H9 (cell line): ENCODE data around the gene SLC35F3. TPM values are rescaled to one million over a fixed set of nuclear protein-coding genes. Genes with fewer than 3 reads are reported as not detected.

Source experiments
- DNase-seq: peaks from one replicate; pipeline ENCODE4 v3.0.0-alpha.2; 2017
- H2AFZ ChIP-seq: one replicate; pipeline ENCODE4 v1.6.1; 2013; ENCODE audit warnings: mild to moderate bottlenecking, low read length, control low read depth, moderate library complexity
- H2AK5ac ChIP-seq: 2 replicates; pipeline ENCODE4 v1.6.1; 2013; ENCODE audit warnings: low read length, control low read depth, mixed read lengths; ENCODE audit not compliant: insufficient read length
- H2BK120ac ChIP-seq: one replicate; pipeline ENCODE4 v1.6.1; 2013; ENCODE audit warnings: low read depth, mild to moderate bottlenecking, low read length, control low read depth, inconsistent platforms; ENCODE audit not compliant: poor library complexity, severe bottlenecking
- H2BK12ac ChIP-seq: 2 replicates; pipeline ENCODE4 v1.6.1; 2013; ENCODE audit warnings: low read length, control low read depth, mixed read lengths, low read depth; ENCODE audit not compliant: insufficient read length
- H2BK15ac ChIP-seq: 2 replicates; pipeline ENCODE4 v1.6.1; 2013; ENCODE audit warnings: low read depth, low read length, control low read depth
- H2BK20ac ChIP-seq: one replicate; pipeline ENCODE4 v1.6.1; 2013; ENCODE audit warnings: low read depth, mild to moderate bottlenecking, low read length, control low read depth, inconsistent platforms; ENCODE audit not compliant: poor library complexity, severe bottlenecking
- H2BK5ac ChIP-seq: 2 replicates; pipeline ENCODE4 v1.6.1; 2013; ENCODE audit warnings: low read length, control low read depth, mixed read lengths; ENCODE audit not compliant: insufficient read length
- H3K14ac ChIP-seq: 2 replicates; pipeline ENCODE4 v1.6.1; 2013; ENCODE audit warnings: low read length, control low read depth; ENCODE audit not compliant: insufficient read depth
- H3K18ac ChIP-seq: 2 replicates; pipeline ENCODE4 v1.6.1; 2013; ENCODE audit warnings: low read depth, mild to moderate bottlenecking, mixed read lengths, low read length, control low read depth; ENCODE audit not compliant: insufficient read length
- H3K23ac ChIP-seq: 2 replicates; pipeline ENCODE4 v1.6.1; 2013; ENCODE audit warnings: low read length, control low read depth, mixed read lengths, low read depth; ENCODE audit not compliant: insufficient read length
- H3K23me2 ChIP-seq: 2 replicates; pipeline ENCODE4 v1.6.1; 2013; ENCODE audit warnings: low read depth, mild to moderate bottlenecking, mixed read lengths, low read length, control low read depth; ENCODE audit not compliant: insufficient read length, poor library complexity, severe bottlenecking
- H3K27ac ChIP-seq: 2 replicates; pipeline ENCODE4 v1.5.1; 2013; ENCODE audit warnings: low read length, control low read depth, mixed read lengths, low read depth; ENCODE audit not compliant: insufficient read length
- H3K27me3 ChIP-seq: 2 replicates; pipeline ENCODE4 v1.6.1; 2013; ENCODE audit warnings: low read length, control low read depth, inconsistent platforms; ENCODE audit not compliant: insufficient read depth
- H3K4ac ChIP-seq: 2 replicates; pipeline ENCODE4 v1.6.1; 2013; ENCODE audit warnings: low read depth, mild to moderate bottlenecking, control low read depth, inconsistent platforms, low read length, moderate library complexity
- H3K4me1 ChIP-seq: 2 replicates; pipeline ENCODE4 v1.6.1; 2013; ENCODE audit warnings: low read length, control low read depth, inconsistent platforms; ENCODE audit not compliant: insufficient read depth
- H3K4me2 ChIP-seq: 2 replicates; pipeline ENCODE4 v1.6.1; 2013; ENCODE audit warnings: low read length, control low read depth, mixed read lengths; ENCODE audit not compliant: insufficient read length, insufficient read depth
- H3K56ac ChIP-seq: 2 replicates; pipeline ENCODE4 v1.6.1; 2013; ENCODE audit warnings: low read depth, mild to moderate bottlenecking, mixed read lengths, low read length, control low read depth; ENCODE audit not compliant: insufficient read length
- H3K79me1 ChIP-seq: 2 replicates; pipeline ENCODE4 v1.6.1; 2013; ENCODE audit warnings: low read depth, mild to moderate bottlenecking, moderate library complexity, low read length, control low read depth, inconsistent platforms; ENCODE audit not compliant: insufficient read depth, poor library complexity, severe bottlenecking
- H3K79me2 ChIP-seq: 2 replicates; pipeline ENCODE4 v1.6.1; 2013; ENCODE audit warnings: low read length, control low read depth, inconsistent platforms; ENCODE audit not compliant: insufficient read depth
- H3K9ac ChIP-seq: 2 replicates; pipeline ENCODE4 v1.6.1; 2013; ENCODE audit warnings: low read length, control low read depth, mixed read lengths; ENCODE audit not compliant: insufficient read length; ENCODE audit errors: extremely low read depth
- H3K9me3 ChIP-seq: one replicate; pipeline ENCODE4 v1.6.1; 2013; ENCODE audit warnings: low read depth, low read length, inconsistent platforms; ENCODE audit not compliant: control insufficient read depth
- H3T11ph ChIP-seq: one replicate; pipeline ENCODE4 v1.6.1; 2013; ENCODE audit warnings: mild to moderate bottlenecking, low read length, control low read depth, inconsistent platforms
- H4K20me1 ChIP-seq: one replicate; pipeline ENCODE4 v1.6.1; 2013; ENCODE audit not compliant: control insufficient read depth, insufficient read length, insufficient read depth
- H4K5ac ChIP-seq: 2 replicates; pipeline ENCODE4 v1.6.1; 2013; ENCODE audit warnings: low read depth, mild to moderate bottlenecking, mixed read lengths, low read length, control low read depth; ENCODE audit not compliant: insufficient read length
- H4K8ac ChIP-seq: replicated peaks from 2 replicates; pipeline ENCODE4 v1.6.1; 2013; ENCODE audit warnings: low read length, control low read depth, mixed read lengths, low read depth; ENCODE audit not compliant: insufficient read length
- H4K91ac ChIP-seq: 2 replicates; pipeline ENCODE4 v1.6.1; 2013; ENCODE audit warnings: low read depth, mild to moderate bottlenecking, moderate library complexity, mixed read lengths, low read length, control low read depth; ENCODE audit not compliant: insufficient read length
- H3K27ac Mint-ChIP-seq, 3 experiments: 2 replicates in 2 of 3; 3 replicates in 1 of 3; pipeline ENCODE4 v1.8.0; 2020 to 2021; ENCODE audit warnings: mixed read lengths in 3 of 3, mild to moderate bottlenecking in 1 of 3, moderate library complexity in 1 of 3
- H3K27me3 Mint-ChIP-seq: 2 replicates; pipeline ENCODE4 v1.8.0; 2021; ENCODE audit warnings: low read depth, mild to moderate bottlenecking, moderate library complexity, mixed read lengths
- H3K36me3 Mint-ChIP-seq, 3 experiments: 2 replicates in 2 of 3; 3 replicates in 1 of 3; pipeline ENCODE4 v1.8.0; 2020 to 2021; ENCODE audit warnings: low read depth in 3 of 3, mixed read lengths in 3 of 3; ENCODE audit not compliant: insufficient read depth in 1 of 3
- H3K4me1 Mint-ChIP-seq, 2 experiments: 2 replicates each; pipeline ENCODE4 v1.8.0; 2020; ENCODE audit warnings: mixed read lengths in 2 of 2
- H3K4me3 Mint-ChIP-seq, 2 experiments: 2 replicates in 1 of 2; 3 replicates in 1 of 2; pipeline ENCODE4 v1.8.0; 2020 to 2021; ENCODE audit warnings: mild to moderate bottlenecking in 2 of 2, mixed read lengths in 2 of 2, moderate library complexity in 1 of 2
- H3K9me3 Mint-ChIP-seq, 2 experiments: 2 replicates in 1 of 2; 3 replicates in 1 of 2; pipeline ENCODE4 v1.8.0; 2020; ENCODE audit warnings: mild to moderate bottlenecking in 2 of 2, mixed read lengths in 2 of 2, moderate library complexity in 1 of 2
- WGBS: extraction: QIAGEN DNeasy Blood & Tissue Kit; methylation state at CpG from one replicate; pipeline ENCODE4 v1.1.7; 2013; ENCODE audit warnings: missing lambda C conversion rate, low lambda C conversion rate, mixed read lengths; ENCODE audit not compliant: insufficient read length; ENCODE audit errors: extremely low coverage; 5-methylcytosine and 5-hydroxymethylcytosine counted together
- total RNA-seq: library from RNA; stranded (reverse); gene quantifications from 2 replicates; pipeline ENCODE4 v1.2.1, GENCODE V29; 2021
- TF ChIP-seq, protein P1 (sequence below): fragments of 200-600 bp; sonication (generic); conservative IDR thresholded peaks from 3 replicates; pipeline ENCODE4 v1.8.0; 2021; ENCODE audit warnings: antibody characterized with exemption, mild to moderate bottlenecking

Gene SLC35F3
- total RNA-seq, 1 experiment from 2014 or later: 0.81 TPM

DNA sequence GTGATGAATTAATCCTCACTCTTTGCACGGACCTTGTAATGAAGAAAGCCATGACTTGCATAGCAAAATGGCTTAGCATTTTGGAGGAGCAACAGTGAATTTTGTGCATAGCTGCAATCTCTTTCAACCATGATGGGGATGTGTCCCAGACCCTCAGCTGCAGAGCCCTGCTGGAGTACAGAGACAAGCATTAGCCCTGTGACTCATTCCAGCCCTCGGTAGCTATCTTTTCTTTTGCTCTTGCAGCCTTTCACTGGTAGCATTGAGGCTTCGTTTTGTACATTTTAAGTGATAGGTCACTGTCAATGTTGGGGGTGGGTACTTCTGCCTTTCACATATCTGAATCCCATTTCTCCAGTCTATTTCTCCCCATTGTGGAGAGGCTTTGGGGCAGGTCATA lies 58.4 kb downstream of the SLC35F3 start:
- no peak overlapping the region for H4K91ac ChIP-seq
- H3K4me1 ChIP-seq: no peaks in the 10 kb centered on the region
- WGBS: no CpG with 5 or more reads among the region's 3 CpGs
- TF ChIP-seq, protein P1, sequence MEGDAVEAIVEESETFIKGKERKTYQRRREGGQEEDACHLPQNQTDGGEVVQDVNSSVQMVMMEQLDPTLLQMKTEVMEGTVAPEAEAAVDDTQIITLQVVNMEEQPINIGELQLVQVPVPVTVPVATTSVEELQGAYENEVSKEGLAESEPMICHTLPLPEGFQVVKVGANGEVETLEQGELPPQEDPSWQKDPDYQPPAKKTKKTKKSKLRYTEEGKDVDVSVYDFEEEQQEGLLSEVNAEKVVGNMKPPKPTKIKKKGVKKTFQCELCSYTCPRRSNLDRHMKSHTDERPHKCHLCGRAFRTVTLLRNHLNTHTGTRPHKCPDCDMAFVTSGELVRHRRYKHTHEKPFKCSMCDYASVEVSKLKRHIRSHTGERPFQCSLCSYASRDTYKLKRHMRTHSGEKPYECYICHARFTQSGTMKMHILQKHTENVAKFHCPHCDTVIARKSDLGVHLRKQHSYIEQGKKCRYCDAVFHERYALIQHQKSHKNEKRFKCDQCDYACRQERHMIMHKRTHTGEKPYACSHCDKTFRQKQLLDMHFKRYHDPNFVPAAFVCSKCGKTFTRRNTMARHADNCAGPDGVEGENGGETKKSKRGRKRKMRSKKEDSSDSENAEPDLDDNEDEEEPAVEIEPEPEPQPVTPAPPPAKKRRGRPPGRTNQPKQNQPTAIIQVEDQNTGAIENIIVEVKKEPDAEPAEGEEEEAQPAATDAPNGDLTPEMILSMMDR: no peak
- no peaks in the 10 kb centered on the region for H3K79me1 ChIP-seq
- H2BK15ac ChIP-seq: no peak overlapping the region
- Mint-ChIP-seq H3K36me3 (peaks cover 0 to 2% (median 0%) of the 10 kb centered on the region in 3 experiments; a peak in 1 of 7 replicates), H3K9me3 (peaks cover 4 to 13% of the 10 kb centered on the region in 2 experiments), H3K4me1 (no peaks in the 10 kb centered on the region), H3K4me3 (no peak overlapping the region), H3K27ac (no peak overlapping the region), H3K27me3 (peaks cover 15% of the 10 kb centered on the region)
- H2AK5ac ChIP-seq: no peak overlapping the region
- H3K4ac ChIP-seq: no peak overlapping the region
- H3K79me2 ChIP-seq: no peaks in the 10 kb centered on the region
- H2BK12ac ChIP-seq: no peak overlapping the region
- H3K18ac ChIP-seq: no peak overlapping the region
- no peaks in the 10 kb centered on the region for H3K23me2 ChIP-seq
- no peak overlapping the region for H2BK120ac ChIP-seq
- no peaks in the 10 kb centered on the region; the same call in 1 of the 2 replicates for H3K27me3 ChIP-seq
- no peak overlapping the region for H2BK20ac ChIP-seq
- no peak overlapping the region for H3K56ac ChIP-seq
- DNase-seq: no peak
- no peak overlapping the region for H3K14ac ChIP-seq
- H2AFZ ChIP-seq: no peak overlapping the region
- no peak overlapping the region for H4K5ac ChIP-seq
- no peak overlapping the region for H4K8ac ChIP-seq
- no peak overlapping the region for H3K27ac ChIP-seq
- no peak overlapping the region for H3K4me2 ChIP-seq
- H2BK5ac ChIP-seq: no peak overlapping the region
- no peaks in the 10 kb centered on the region for H4K20me1 ChIP-seq
- H3K23ac ChIP-seq: no peak overlapping the region
- H3K9me3 ChIP-seq: no peaks in the 10 kb centered on the region
- H3T11ph ChIP-seq: no peak overlapping the region
- no peak overlapping the region for H3K9ac ChIP-seq
